Subcutaneous abdominal adipose tissue (tissue), 5 donors: Measurements from ENCODE around the gene FAM120C.

Experiments used
- H3K27ac ChIP-seq: one replicate; pipeline ENCODE4 v1.7.0; 2013; ENCODE audit warnings: low read depth, mild to moderate bottlenecking, inconsistent platforms, low read length, moderate library complexity
- H3K27me3 ChIP-seq, 5 donors: one replicate each; pipeline ENCODE4 v1.7.0; 2013; ENCODE audit warnings: low read length in 5 of 5, inconsistent platforms in 1 of 5; ENCODE audit not compliant: control insufficient read depth in 5 of 5, insufficient read depth in 4 of 5
- H3K36me3 ChIP-seq, 5 donors: one replicate each; pipeline ENCODE4 v1.7.0; 2013; ENCODE audit warnings: low read length in 5 of 5; ENCODE audit not compliant: control insufficient read depth in 5 of 5, insufficient read depth in 5 of 5
- H3K4me1 ChIP-seq, 5 donors: one replicate each; pipeline ENCODE4 v1.7.0; 2013; ENCODE audit warnings: low read length in 5 of 5, mild to moderate bottlenecking in 3 of 5, moderate library complexity in 1 of 5; ENCODE audit not compliant: control insufficient read depth in 5 of 5, insufficient read depth in 5 of 5
- H3K4me3 ChIP-seq, 5 donors: one replicate each; pipeline ENCODE4 v1.7.0; 2013; ENCODE audit warnings: low read length in 5 of 5, low read depth in 1 of 5
- H3K9ac ChIP-seq, 5 donors: one replicate each; pipeline ENCODE4 v1.7.0; 2013; ENCODE audit warnings: low read length in 5 of 5, mild to moderate bottlenecking in 4 of 5, moderate library complexity in 3 of 5
- H3K9me3 ChIP-seq, 5 donors: one replicate each; pipeline ENCODE4 v1.7.0; 2013; ENCODE audit warnings: low read length in 5 of 5; ENCODE audit not compliant: control insufficient read depth in 5 of 5
- donor health status: healthy.
- donor health status: healthy.
- donor health status: healthy.
- donor health status: healthy.
- donor health status: healthy.

FAM120C gene

GRCh38 chrX:54184474-54184873 lies 1.4 kb upstream of the FAM120C start:
- peaks cover 0 to 6% (median 4%) of the 10 kb centered on the region in 5 donors for H3K27me3 ChIP-seq
- H3K9ac ChIP-seq = no peak overlapping the region
- no peaks in the 10 kb centered on the region for H3K9me3 ChIP-seq
- no peak overlapping the region for H3K4me3 ChIP-seq
- H3K27ac ChIP-seq = no peak overlapping the region
- peaks cover 0 to 28% (median 22%) of the 10 kb centered on the region in 5 donors for H3K4me1 ChIP-seq
- no peaks in the 10 kb centered on the region for H3K36me3 ChIP-seq

DNA sequence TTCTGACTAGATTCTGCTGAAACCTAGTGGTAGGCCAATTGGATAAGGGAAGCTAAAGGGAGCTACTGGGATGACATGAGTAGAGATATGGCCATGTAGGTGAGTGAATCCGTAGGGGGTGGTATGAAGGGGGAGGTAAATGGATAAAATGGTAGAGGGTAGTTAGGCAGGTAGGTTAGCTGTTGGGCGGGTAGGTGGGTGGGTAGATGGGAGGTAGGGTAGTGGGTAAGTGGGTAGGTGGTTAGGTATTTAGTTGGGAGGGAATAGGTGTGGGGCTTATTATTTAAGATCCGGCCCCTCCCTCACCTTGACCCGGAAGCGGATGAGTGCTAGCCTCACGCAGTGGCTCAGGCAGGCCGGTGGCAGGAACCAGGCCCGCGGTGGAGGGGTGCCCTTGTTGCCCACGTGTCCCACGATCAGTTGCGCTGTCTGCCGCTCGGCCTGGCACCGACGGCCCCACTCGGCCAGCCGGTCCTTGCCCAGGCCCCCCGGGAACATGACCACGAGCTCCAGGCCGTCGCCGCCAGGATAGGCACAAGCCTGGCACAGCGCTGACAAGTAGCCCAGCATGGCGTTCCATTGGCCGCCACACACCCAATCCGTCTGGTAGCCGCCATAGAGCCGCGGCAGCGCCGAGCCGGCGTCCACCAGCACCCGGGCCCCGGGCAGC lies 725 bp downstream of the FAM120C start:
- H3K9me3 ChIP-seq = no peaks in the 10 kb centered on the region
- no peaks in the 10 kb centered on the region for H3K36me3 ChIP-seq
- peak overlapping the region; percentile 60 to 79 (median 72) for H3K4me3 ChIP-seq
- peaks cover 0 to 32% (median 22%) of the 10 kb centered on the region in 5 donors for H3K4me1 ChIP-seq
- peak overlapping the region in 4 of 5 donors; percentile 61 to 76 (median 66) for H3K9ac ChIP-seq
- H3K27me3 ChIP-seq = peaks cover 0 to 6% (median 4%) of the 10 kb centered on the region in 5 donors
- H3K27ac ChIP-seq = peak overlapping the region; percentile 82

- Histone ChIP-seq H3K4me1 (peaks cover 0 to 32% (median 22%) of the 10 kb centered on the region in 5 donors), H3K27me3 (peaks cover 0 to 6% (median 3%) of the 10 kb centered on the region in 5 donors), H3K9me3 (no peaks in the 10 kb centered on the region), H3K27ac (no peak overlapping the region), H3K36me3 (peaks cover 0 to 2% (median 0%) of the 10 kb centered on the region in 5 donors), H3K9ac (peak overlapping the region in 3 of 5 donors; percentile 22 to 64 (median 61)), H3K4me3 (peak overlapping the region; percentile 60 to 79 (median 72))
These were observed 1.7 kb downstream of the FAM120C start for GRCh38 chrX:54181202-54181953.

- H3K27ac ChIP-seq = peak overlapping the region; percentile 29
- peaks cover 0 to 3% (median 0%) of the 10 kb centered on the region in 5 donors for H3K36me3 ChIP-seq
- peaks cover 0 to 32% (median 22%) of the 10 kb centered on the region in 5 donors for H3K4me1 ChIP-seq
- peak overlapping the region in 1 of 5 donors; percentile 8 for H3K9ac ChIP-seq
- peaks cover 0 to 4% (median 3%) of the 10 kb centered on the region in 5 donors for H3K27me3 ChIP-seq
- no peaks in the 10 kb centered on the region for H3K9me3 ChIP-seq
- H3K4me3 ChIP-seq = no peak overlapping the region
These were observed 2.7 kb downstream of the FAM120C start for GRCh38 chrX:54180403-54180802.

GRCh38 chrX:54178100-54178940 lies 4.7 kb downstream of the FAM120C start:
- peaks cover 0 to 3% (median 0%) of the 10 kb centered on the region in 5 donors for H3K36me3 ChIP-seq
- H3K9ac ChIP-seq = no peak overlapping the region
- peaks cover 0 to 4% (median 0%) of the 10 kb centered on the region in 5 donors for H3K27me3 ChIP-seq
- H3K9me3 ChIP-seq = no peaks in the 10 kb centered on the region
- H3K27ac ChIP-seq = no peak overlapping the region
- H3K4me3 ChIP-seq = no peak overlapping the region
- peaks cover 0 to 29% (median 22%) of the 10 kb centered on the region in 5 donors for H3K4me1 ChIP-seq

GRCh38 chrX:54177306-54177705 lies 5.7 kb downstream of the FAM120C start:
- Histone ChIP-seq H3K4me3 (no peak overlapping the region), H3K9me3 (no peaks in the 10 kb centered on the region), H3K36me3 (peaks cover 0 to 3% (median 0%) of the 10 kb centered on the region in 5 donors), H3K4me1 (peaks cover 0 to 29% (median 19%) of the 10 kb centered on the region in 5 donors), H3K27ac (no peak overlapping the region), H3K27me3 (peaks cover 0 to 4% (median 0%) of the 10 kb centered on the region in 5 donors), H3K9ac (no peak overlapping the region)

GRCh38 chrX:54173791-54174190 lies 9.3 kb downstream of the FAM120C start:
- H3K27me3 ChIP-seq = peaks cover 0 to 3% (median 0%) of the 10 kb centered on the region in 5 donors
- H3K27ac ChIP-seq = no peak overlapping the region
- H3K4me3 ChIP-seq = no peak overlapping the region
- H3K36me3 ChIP-seq = peaks cover 0 to 3% (median 0%) of the 10 kb centered on the region in 5 donors
- peaks cover 0 to 10% (median 0%) of the 10 kb centered on the region in 5 donors for H3K4me1 ChIP-seq
- H3K9me3 ChIP-seq = no peaks in the 10 kb centered on the region
- no peak overlapping the region for H3K9ac ChIP-seq

DNA sequence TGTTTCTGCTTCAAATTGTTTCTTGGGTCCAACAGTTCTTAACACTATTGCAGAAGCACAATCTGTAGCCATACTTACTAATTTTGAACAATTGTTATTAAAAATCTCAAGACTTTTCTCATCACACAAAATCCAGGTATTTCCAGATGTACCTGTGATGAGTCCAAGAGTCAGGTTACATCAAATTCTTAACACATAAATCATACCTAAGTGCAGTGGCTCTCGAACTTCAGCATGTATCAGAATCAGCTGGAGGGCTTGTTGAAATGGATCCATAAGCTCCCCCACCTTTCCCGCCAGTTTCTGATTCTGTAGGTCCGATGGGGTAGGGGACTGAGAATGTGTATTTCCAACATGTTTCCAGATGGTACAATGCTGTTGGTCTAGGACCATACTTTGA lies 10.6 kb downstream of the FAM120C start:
- peak overlapping the region; percentile 67 for H3K27ac ChIP-seq
- H3K9ac ChIP-seq = no peak overlapping the region
- no peaks in the 10 kb centered on the region for H3K9me3 ChIP-seq
- peaks cover 0 to 3% (median 0%) of the 10 kb centered on the region in 5 donors for H3K36me3 ChIP-seq
- H3K27me3 ChIP-seq = peaks cover 0 to 6% (median 0%) of the 10 kb centered on the region in 5 donors
- peaks cover 0 to 11% (median 0%) of the 10 kb centered on the region in 5 donors for H3K4me1 ChIP-seq
- no peak overlapping the region for H3K4me3 ChIP-seq

GRCh38 chrX:54171527-54172250 lies 11.4 kb downstream of the FAM120C start:
- Histone ChIP-seq H3K36me3 (peaks cover 0 to 3% (median 0%) of the 10 kb centered on the region in 5 donors), H3K9ac (peak overlapping the region in 1 of 5 donors; percentile 17), H3K4me3 (no peak overlapping the region), H3K27me3 (peaks cover 0 to 6% (median 0%) of the 10 kb centered on the region in 5 donors), H3K4me1 (peaks cover 0 to 14% (median 0%) of the 10 kb centered on the region in 5 donors), H3K27ac (peak overlapping the region; percentile 77), H3K9me3 (no peaks in the 10 kb centered on the region)
